ENCODE data around the gene PRPF8. TPM values are rescaled to one million over a fixed set of nuclear protein-coding genes. Genes with fewer than 3 reads are reported as not detected.

PRPF8 gene
- total and polyA plus RNA-seq, 4 donors = 50.2 to 110 (median 82.3) TPM

DNA sequence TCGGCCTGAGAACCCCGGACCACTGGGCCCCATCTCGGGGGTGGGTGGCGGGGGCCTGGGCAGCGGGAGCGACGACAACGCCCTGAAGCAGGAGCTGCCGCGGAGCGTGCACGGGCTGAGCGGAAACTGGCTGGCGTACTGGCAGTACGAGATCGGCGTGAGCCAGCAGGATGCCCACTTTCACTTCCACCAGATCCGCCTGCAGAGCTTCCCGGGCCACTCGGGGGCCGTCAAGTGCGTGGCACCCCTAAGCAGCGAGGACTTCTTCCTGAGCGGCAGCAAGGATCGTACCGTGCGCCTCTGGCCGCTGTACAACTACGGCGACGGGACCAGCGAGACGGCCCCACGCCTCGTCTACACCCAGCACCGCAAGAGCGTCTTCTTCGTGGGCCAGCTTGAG is 49.1 kb upstream of the PRPF8 start:
- 94% methylated on average over 38 of the region's 38 CpGs for WGBS
- Histone ChIP-seq H3K9ac (ENCODE audit: low read depth in 1 of 2, low read length in 2 of 2) (no peak overlapping the region), H3K4me1 (ENCODE audit: control insufficient read depth in 4 of 4, insufficient read depth in 4 of 4, low read length in 3 of 4) (peaks cover 8 to 41% (median 29%) of the 10 kb centered on the region in 4 donors), H3K27ac (ENCODE audit: low read depth in 1 of 2, low read length in 2 of 2) (peak overlapping the region in 1 of 2 donors; percentile 12), H3K9me3 (ENCODE audit: control insufficient read depth in 4 of 4, low read length in 3 of 4) (no peaks in the 10 kb centered on the region), H3K27me3 (ENCODE audit: control insufficient read depth in 4 of 4, insufficient read depth in 4 of 4, low read length in 3 of 4) (no peaks in the 10 kb centered on the region), H3K36me3 (ENCODE audit: control insufficient read depth in 4 of 4, insufficient read depth in 3 of 4, low read depth in 1 of 4, low read length in 3 of 4) (peaks cover 0 to 12% (median 8%) of the 10 kb centered on the region in 4 donors), H3K4me3 (ENCODE audit: low read depth in 1 of 3, low read length in 3 of 3) (no peak overlapping the region)
- TF ChIP-seq FOXA2 (IDR thresholded peaks at IDR 0.05) = no peak
- TF ChIP-seq, protein P1, sequence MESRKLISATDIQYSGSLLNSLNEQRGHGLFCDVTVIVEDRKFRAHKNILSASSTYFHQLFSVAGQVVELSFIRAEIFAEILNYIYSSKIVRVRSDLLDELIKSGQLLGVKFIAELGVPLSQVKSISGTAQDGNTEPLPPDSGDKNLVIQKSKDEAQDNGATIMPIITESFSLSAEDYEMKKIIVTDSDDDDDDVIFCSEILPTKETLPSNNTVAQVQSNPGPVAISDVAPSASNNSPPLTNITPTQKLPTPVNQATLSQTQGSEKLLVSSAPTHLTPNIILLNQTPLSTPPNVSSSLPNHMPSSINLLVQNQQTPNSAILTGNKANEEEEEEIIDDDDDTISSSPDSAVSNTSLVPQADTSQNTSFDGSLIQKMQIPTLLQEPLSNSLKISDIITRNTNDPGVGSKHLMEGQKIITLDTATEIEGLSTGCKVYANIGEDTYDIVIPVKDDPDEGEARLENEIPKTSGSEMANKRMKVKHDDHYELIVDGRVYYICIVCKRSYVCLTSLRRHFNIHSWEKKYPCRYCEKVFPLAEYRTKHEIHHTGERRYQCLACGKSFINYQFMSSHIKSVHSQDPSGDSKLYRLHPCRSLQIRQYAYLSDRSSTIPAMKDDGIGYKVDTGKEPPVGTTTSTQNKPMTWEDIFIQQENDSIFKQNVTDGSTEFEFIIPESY (IDR thresholded peaks at IDR 0.05) = no peak
- TF ChIP-seq, protein P2, sequence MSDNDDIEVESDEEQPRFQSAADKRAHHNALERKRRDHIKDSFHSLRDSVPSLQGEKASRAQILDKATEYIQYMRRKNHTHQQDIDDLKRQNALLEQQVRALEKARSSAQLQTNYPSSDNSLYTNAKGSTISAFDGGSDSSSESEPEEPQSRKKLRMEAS (IDR thresholded peaks at IDR 0.05) = no peak
- no peak for TF ChIP-seq NR2F2 (IDR thresholded peaks at IDR 0.05)
- no peak for TF ChIP-seq SP1 (IDR thresholded peaks at IDR 0.05)
- TF ChIP-seq JUND (IDR thresholded peaks at IDR 0.05) = no peak
- DNase-seq (ENCODE audit: low spot score) = no peak

DNA sequence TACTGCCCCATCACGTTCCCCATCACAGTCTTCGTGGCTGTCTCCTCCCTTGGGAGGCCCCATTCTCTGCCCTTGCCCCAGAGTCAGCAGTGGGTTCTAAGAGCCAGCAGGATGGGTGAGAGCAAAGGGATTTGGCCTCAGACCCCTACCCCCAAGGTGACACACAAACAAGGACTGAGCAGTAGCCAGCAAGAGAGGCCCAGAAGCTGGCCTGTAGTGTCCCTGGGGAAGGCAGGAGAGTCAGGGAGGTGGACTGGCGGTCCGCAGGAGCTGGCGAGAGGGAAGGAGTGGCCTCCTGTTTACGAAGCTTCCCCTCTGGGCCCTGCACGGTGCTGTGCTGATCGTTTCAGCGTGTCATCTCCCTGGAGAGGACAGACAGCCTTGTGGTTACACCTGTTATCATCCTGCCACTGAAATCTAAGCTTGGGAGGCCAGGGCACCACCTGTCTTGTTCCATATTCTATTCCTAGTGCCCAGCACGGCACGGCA is 48.2 kb upstream of the PRPF8 start:
- Histone ChIP-seq H3K9ac (ENCODE audit: low read depth in 1 of 2, low read length in 2 of 2) (no peak overlapping the region), H3K4me1 (ENCODE audit: control insufficient read depth in 4 of 4, insufficient read depth in 4 of 4, low read length in 3 of 4) (peaks cover 6 to 39% (median 26%) of the 10 kb centered on the region in 4 donors), H3K27me3 (ENCODE audit: control insufficient read depth in 4 of 4, insufficient read depth in 4 of 4, low read length in 3 of 4) (no peaks in the 10 kb centered on the region), H3K36me3 (ENCODE audit: control insufficient read depth in 4 of 4, insufficient read depth in 3 of 4, low read depth in 1 of 4, low read length in 3 of 4) (peaks cover 0 to 12% (median 8%) of the 10 kb centered on the region in 4 donors), H3K4me3 (ENCODE audit: low read depth in 1 of 3, low read length in 3 of 3) (no peak overlapping the region), H3K27ac (ENCODE audit: low read depth in 1 of 2, low read length in 2 of 2) (no peak overlapping the region), H3K9me3 (ENCODE audit: control insufficient read depth in 4 of 4, low read length in 3 of 4) (no peaks in the 10 kb centered on the region)
- no peak for DNase-seq (ENCODE audit: low spot score)
- WGBS = 88% methylated on average over 11 of the region's 11 CpGs
- TF ChIP-seq NR2F2 (IDR thresholded peaks at IDR 0.05) = no peak
- TF ChIP-seq, protein P3, sequence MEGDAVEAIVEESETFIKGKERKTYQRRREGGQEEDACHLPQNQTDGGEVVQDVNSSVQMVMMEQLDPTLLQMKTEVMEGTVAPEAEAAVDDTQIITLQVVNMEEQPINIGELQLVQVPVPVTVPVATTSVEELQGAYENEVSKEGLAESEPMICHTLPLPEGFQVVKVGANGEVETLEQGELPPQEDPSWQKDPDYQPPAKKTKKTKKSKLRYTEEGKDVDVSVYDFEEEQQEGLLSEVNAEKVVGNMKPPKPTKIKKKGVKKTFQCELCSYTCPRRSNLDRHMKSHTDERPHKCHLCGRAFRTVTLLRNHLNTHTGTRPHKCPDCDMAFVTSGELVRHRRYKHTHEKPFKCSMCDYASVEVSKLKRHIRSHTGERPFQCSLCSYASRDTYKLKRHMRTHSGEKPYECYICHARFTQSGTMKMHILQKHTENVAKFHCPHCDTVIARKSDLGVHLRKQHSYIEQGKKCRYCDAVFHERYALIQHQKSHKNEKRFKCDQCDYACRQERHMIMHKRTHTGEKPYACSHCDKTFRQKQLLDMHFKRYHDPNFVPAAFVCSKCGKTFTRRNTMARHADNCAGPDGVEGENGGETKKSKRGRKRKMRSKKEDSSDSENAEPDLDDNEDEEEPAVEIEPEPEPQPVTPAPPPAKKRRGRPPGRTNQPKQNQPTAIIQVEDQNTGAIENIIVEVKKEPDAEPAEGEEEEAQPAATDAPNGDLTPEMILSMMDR (IDR thresholded peaks at IDR 0.05; ENCODE audit: low read depth, low read length, missing input control) = no peak
- TF ChIP-seq, protein P1 (IDR thresholded peaks at IDR 0.05) = no peak
- TF ChIP-seq, protein P4, sequence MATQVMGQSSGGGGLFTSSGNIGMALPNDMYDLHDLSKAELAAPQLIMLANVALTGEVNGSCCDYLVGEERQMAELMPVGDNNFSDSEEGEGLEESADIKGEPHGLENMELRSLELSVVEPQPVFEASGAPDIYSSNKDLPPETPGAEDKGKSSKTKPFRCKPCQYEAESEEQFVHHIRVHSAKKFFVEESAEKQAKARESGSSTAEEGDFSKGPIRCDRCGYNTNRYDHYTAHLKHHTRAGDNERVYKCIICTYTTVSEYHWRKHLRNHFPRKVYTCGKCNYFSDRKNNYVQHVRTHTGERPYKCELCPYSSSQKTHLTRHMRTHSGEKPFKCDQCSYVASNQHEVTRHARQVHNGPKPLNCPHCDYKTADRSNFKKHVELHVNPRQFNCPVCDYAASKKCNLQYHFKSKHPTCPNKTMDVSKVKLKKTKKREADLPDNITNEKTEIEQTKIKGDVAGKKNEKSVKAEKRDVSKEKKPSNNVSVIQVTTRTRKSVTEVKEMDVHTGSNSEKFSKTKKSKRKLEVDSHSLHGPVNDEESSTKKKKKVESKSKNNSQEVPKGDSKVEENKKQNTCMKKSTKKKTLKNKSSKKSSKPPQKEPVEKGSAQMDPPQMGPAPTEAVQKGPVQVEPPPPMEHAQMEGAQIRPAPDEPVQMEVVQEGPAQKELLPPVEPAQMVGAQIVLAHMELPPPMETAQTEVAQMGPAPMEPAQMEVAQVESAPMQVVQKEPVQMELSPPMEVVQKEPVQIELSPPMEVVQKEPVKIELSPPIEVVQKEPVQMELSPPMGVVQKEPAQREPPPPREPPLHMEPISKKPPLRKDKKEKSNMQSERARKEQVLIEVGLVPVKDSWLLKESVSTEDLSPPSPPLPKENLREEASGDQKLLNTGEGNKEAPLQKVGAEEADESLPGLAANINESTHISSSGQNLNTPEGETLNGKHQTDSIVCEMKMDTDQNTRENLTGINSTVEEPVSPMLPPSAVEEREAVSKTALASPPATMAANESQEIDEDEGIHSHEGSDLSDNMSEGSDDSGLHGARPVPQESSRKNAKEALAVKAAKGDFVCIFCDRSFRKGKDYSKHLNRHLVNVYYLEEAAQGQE (IDR thresholded peaks at IDR 0.05) = no peak
- no peak for TF ChIP-seq HNF4A (conservative IDR thresholded peaks at IDR 0.05)
- TF ChIP-seq TAF1 (conservative IDR thresholded peaks at IDR 0.05) = no peak
- TF ChIP-seq YY1 (IDR thresholded peaks at IDR 0.05) = no peak
- no peak for TF ChIP-seq FOXA1 (IDR thresholded peaks at IDR 0.05)
- TF ChIP-seq SP1 (IDR thresholded peaks at IDR 0.05) = no peak
- no peak for TF ChIP-seq EGR1 (IDR thresholded peaks at IDR 0.05; ENCODE audit: low read depth in 2 of 2)
- no peak for TF ChIP-seq RAD21 (IDR thresholded peaks at IDR 0.05)
- no peak for TF ChIP-seq HNF4G (IDR thresholded peaks at IDR 0.05)
- no peak for TF ChIP-seq FOXA2 (IDR thresholded peaks at IDR 0.05)
- TF ChIP-seq, protein P5, sequence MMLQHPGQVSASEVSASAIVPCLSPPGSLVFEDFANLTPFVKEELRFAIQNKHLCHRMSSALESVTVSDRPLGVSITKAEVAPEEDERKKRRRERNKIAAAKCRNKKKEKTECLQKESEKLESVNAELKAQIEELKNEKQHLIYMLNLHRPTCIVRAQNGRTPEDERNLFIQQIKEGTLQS (IDR thresholded peaks at IDR 0.05) = no peak

Data from liver (tissue), 9 donors.